Cerebellar nuclear complex (tissue), 1 donor: ENCODE measurements around the gene PBX3.
"Not testable (repeated sequence)": the region's sequence is repeated elsewhere in the genome, so short reads cannot be mapped to it uniquely, and the experiment has no call there.

Experiments used
- DNase-seq, 2 experiments: peaks; one replicate each; lab custom pipeline; 2025; lab: John Stamatoyannopoulos, UW

PBX3 gene

DNA sequence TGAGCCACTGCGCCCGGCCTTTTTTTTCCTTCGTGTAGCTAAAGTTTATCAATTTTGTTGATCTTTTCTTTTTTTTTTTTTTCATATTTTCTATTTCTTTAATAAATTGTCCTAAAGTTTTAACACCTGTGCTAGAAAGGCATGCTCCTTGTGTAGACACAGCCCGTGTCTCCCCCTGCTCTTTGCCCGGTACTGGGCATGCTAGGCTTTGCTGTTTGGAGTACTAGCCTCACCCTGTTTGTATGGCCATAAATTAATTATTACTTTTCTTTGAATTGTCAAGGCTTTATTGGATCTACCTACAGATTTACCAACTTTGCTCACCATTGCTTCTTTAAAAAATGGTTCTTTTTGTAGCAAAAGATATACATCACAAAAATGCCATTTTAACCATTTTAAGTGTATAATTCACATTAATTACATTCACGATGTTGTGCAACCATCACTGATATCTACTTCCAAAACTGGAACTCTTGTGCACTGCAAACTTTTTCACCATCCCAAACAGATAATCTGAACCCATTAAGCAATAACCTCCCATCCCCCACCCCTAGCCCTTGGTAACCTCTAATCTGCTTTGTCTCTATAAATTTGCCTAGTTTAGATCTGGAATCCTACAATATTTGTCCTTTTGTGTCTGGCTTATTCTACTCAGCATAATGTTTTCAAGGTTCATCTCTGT lies 31.5 kb downstream of the PBX3 start:
- not testable (repeated sequence) for DNase-seq

DNA sequence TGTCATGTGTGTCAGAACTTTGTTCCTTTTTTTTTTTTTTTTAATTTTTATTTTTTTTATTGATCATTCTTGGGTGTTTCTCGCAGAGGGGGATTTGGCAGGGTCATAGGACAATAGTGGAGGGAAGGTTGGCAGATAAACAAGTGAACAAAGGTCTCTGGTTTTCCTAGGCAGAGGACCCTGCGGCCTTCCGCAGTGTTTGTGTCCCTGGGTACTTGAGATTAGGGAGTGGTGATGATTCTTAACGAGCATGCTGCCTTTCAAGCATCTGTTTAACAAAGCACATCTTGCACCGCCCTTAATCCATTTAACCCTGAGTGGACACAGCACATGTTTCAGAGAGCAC lies 32.0 kb downstream of the PBX3 start:
- not testable (repeated sequence) for DNase-seq

DNA sequence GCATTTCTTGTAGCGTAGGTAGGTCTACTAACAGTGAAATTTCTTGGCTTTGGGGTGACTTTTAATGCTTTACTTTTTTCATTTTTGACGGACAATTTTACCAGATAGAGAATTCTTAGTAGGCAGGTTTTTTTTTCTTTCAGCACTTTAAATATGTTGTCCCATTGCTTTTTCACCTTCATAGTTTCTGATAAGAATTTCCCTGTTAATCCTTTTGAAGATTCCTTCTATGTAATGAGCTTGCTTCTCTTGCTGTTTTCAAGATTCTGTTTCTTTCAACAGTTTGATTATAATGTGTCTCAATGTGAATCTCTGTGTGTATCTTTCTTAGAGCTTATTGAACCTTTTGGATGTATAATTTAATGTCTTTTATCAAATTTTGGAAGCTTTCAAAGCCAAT lies 35.5 kb downstream of the PBX3 start:
- no peak for DNase-seq

DNA sequence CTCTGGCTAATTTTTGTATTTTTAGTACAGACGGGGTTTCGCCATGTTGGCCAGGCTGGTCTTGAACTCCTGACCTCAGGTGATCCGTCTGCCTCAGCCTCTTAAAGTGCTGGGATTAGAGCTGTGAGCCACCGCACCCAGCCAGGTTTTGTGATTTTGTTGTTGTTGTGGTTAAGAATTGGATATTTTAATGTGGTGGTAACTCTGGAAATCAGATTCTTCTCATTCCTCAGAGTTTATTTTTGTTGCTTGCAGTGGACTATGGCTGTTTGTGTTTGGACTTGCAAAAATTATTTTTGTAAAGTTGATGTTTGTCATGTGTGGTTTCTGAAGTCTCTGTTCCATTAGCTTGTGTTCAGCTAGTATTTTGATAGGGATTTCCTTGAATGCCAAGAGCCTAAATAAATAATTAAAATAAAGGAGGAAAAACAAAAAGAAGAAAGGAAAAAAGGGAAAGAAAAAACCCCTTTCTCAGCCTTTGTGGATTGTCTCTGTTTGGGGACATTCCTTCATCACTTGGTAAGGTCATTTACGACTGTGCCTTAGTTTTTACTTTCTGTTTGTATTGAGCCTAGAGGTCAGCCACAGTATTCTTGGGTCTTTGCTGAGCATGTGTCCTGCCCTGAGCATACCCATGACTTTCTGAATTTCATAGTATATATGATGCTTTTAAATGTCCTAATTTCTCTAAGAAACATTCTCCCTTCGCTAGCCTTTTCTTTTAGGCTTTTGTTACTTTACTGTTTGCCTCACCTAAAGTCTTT lies 37.3 kb downstream of the PBX3 start:
- DNase-seq, result no peak

DNA sequence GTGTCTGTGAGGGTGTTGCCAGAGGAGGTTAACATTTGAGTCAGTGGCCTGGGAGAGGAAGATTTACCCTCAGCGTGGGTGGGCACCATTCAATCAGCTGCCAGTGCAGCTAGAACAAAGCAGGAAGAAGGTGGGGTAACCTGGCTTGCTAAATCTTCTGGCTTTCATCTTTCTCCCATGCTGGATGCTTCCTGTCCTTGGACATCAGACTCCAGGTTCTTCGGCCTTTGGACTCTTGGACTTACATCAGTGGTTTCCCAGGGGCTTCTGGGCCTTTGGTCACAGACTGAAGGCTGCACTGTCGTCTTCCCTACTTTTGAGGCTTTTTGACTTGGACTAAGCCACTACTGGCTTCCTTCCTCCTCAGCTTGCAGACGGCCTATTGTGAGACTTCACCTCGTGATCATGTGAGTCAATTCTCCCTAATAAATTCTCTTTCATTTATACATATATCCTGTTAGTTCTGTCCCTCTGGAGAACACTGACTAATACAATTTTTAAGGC lies 38.1 kb downstream of the PBX3 start:
- no peak for DNase-seq

DNA sequence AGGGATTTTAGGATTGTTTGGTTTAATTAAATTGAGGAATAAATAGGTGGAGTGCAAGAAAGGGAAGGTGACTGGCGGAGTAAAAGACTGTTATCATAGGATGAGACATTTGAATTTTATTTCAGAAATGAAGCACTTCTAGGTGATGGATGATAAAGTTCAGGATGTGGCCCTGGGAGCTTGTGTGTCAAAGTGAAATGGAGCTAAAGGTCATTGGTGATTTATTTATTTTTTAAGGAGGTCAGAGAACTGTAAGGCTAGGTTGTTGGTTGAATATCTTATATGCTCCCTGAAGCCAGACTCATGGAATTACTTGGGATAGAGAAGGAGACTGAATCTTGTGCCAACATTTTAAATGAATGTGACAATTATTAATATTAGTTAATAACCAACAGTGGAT lies 40.5 kb downstream of the PBX3 start:
- no peak for DNase-seq

DNA sequence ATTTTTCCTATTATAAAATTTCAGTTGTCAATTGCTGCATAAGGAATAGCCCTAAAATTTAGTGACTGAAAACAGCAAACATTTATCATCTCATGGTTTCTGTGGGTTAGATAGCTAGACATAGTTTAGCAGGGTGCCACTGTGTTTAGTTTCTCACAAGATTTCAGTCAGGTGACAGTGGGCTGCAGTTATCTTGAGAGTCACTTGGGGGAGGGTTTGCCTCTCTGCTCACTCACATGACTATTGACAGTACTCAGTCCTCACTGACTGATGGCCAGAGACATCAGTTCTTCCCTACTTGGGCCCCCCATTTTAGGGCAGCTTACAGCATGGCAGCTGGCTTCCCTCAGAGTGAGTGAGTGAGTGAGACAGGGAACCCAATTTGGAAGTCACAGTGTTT lies 42.0 kb downstream of the PBX3 start:
- DNase-seq, result no peak

DNA sequence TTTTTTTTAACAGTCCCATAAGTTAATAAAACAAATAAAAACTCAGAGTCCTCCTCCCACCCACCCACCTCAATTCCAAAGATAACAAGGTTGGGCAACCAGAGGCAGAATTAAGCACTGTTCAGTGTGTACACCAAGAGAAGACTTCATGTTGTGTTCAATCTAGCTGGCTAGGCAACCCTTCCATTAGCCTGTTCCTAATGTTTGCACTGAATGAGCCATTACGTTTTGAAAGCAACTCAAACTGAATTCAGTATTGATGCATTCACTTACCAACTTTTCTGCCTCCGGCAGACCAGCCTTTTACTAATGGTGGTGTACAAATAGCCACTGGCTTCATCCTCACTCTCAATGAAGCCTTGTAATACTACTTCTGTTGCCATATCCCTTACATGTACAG lies 47.5 kb downstream of the PBX3 start:
- no peak for DNase-seq

DNA sequence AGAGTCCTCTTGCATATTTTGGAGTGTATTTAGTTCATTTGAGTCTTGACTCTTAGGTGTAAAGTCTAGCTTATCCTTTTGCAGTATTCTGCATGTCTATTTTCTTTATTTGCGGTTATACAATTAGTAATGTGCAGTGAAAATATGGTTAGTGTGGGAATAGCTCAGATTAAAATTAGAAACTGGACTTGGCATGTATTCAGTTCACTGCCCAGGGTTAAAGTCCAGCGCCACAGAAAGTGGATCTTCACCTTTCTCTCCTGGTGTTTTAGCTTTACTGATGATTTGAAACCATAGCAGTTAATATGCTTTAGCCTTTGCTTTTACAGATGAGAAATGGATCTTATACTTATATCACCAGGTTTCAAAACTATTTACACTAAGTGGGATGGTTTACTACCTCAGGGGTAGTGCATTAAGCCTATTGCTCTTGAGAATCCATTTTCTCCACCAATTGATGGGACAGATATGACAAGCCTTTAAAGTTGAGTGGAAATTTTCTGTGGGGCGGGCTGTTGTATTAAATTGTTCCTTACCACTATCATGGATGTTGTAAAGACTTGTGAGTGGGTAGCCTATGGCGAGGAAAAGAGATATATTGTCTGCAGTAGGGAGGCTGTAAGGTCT lies 48.9 kb downstream of the PBX3 start:
- DNase-seq, result no peak

DNA sequence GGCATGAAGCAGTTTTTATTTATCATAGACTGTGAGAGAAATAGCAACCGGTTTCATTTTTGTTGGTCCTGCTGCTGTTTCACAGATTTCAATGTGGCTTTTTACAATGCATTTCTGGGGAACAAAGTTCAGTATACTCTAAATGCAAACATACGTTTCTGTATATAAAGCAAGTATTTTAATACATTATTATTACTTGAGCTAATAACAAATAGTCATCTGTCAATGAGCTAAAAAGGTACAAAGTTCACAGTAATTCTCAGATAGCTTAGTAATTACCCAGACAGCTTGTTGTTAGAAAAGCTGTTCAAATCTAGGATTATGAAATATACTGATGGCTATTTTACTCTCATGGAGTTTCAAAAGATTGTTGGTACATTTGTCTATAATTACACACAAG lies 50.8 kb downstream of the PBX3 start:
- DNase-seq, result no peak

DNA sequence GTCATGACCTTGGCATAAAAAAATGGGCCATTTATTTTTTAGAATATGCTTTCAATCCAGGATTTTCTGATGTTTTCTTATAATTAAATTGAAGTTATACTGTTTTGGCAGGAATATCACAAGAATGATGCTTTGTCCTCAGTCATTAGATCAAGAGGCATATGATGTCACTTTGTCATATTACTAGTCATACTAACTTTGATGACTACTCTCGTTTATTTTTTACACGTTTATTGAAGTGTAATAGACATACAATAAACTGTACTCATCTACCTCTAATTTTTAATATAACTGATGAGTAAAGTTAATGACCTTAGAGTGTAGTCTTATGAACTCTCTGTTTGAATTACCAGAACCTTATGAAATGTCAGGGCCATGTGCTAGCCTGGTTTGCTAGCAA lies 56.4 kb downstream of the PBX3 start:
- no peak for DNase-seq

DNA sequence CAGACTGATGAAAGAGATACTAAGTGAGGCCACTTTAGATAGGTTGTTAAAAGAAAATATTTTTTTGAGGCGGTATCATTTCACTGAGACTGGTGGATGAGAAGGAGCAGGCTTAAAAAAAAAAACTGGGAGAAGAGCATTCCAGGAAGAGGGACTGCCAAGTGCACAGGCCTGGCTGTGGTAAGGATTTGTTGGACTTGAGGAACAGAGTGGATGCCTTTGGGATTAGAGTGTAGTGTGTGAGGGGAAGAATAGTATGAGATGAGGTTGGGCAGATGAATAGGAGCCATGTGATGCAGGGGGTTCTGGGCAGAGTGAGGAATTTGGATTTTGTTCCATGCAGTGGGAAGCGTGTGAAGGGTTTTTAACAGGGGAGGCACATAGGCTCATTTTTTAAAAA lies 57.9 kb downstream of the PBX3 start:
- DNase-seq, result no peak

DNA sequence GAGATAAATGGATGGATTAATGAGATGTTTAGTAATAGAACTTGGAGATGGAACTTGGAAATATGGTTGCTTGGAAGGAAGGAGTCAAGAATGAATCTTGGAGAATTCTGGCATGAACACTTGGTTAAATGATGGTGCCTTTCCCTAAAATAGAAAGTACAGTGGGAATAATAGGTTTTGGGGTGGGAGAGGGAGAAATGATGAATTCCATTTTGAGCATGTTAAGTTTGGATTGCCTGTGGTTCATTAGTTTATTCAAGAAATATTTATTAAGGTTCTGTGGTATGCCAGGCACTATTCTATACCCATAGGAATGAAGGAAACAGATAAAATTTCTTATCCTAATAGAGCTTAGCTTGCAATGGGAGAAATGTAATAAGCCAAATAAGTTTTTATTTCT lies 58.4 kb downstream of the PBX3 start:
- DNase-seq, result no peak

DNA sequence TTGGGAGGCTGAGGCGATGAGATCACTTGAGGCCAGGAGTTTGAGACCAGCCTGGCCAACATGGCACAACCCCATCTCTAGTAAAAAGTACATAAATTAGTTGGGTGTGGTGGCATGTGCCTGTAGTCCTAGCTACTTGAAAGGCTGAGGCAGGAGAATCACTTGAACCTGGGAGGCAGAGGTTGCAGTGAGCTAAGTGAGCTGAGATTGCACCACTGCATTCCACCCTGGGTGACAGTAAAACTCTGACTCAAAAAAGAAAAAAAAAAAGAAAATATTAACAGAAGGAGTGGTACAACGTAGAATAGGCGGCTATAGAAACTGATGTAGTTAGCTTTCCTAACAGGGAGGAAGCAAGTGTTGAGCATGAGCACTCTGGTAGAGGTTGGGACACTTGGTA lies 59.9 kb downstream of the PBX3 start:
- no peak for DNase-seq

DNA sequence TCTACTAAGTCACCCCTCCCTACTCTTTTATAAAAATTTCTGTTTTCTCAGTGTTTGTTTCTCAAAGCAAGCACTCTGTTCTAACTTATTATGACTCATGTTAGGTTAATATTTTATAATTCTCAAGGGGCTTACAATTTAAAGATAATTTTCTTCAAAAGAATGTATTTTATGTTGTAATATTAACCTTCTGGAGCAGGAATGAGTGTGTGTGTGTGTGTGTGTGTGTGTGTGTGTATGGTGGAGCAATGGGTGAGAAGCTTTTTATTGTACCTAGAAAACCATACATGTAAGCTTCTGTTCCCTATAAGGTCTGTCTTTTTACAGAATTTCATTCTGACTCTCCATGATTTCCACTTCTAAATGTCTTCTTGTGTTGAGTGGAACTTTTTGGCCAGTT lies 63.0 kb downstream of the PBX3 start:
- no peak for DNase-seq

DNA sequence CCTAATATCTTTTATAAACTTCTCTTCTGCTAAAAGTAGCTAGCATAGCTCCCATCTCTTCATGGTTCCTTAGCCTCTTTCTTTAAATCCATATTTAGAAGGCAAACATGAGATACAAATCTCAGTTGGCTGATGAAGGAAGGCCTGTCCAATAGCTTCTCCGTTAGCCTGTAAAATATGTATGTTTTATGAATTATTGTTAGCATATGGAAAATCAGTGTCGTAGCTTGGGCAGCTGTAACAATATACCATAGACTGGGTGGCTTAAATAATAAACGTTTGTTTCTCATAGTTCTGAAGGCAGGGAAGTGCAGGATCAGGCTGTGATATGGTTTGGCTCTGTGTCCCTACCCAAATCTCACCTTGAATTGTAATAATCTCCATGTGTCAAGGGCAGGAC lies 63.8 kb downstream of the PBX3 start:
- DNase-seq, result no peak

DNA sequence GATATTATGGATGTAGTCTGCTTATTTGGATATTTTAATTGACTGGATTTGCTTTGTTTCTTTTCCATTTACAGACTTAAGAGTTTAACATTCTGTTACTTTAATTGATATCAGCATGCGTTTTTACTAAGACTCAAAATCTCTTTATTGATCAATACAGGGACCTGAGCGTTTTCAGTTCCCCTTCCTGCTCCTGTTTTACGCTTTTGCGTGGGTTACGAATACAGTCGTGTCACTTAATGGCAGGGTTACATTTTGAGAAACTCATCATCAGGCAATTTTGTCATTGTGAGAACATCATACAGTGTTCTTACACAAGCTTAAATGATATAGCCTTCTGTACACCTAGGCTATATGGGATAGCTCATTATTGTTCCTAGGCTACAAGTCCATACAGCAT lies 65.2 kb downstream of the PBX3 start:
- no peak for DNase-seq

DNA sequence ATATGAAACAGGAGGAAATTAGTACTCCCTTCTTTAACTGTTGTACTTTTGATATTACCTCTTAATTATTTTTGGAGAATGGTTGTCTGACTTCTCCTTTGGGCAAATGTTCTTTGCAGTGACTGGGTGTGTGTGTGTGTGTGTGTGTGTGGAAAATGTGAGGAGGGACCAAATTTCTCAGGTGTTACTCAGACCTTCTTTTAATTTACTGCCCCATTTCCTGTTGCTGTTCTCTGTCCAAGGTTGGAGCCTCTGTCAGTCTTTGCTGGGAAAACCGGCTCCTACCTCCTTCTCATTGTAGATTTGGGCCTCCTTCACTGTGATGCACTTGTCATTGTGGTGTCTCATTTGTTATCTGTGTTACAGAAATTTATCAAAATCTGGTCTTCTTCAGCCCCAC lies 68.4 kb downstream of the PBX3 start:
- DNase-seq, result no peak

DNA sequence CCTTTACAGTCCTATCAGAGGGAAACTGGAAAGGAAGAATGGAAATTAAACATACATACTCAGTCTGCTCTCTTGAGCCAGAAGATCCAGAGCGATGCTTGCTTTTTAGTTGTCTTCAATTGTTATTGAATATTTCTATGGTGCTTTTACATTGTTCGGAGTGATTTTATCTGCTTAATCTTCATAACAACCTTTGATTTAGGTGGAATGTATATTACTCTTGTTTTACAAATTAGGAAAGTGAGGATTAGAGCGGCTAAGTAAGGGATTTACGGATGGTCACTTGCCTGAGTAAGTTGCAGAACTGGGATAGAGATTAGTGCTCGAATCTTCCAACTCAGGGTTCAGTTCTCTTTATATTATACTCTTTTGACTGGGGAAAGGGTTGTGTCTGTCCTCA lies 69.1 kb downstream of the PBX3 start:
- no peak for DNase-seq

DNA sequence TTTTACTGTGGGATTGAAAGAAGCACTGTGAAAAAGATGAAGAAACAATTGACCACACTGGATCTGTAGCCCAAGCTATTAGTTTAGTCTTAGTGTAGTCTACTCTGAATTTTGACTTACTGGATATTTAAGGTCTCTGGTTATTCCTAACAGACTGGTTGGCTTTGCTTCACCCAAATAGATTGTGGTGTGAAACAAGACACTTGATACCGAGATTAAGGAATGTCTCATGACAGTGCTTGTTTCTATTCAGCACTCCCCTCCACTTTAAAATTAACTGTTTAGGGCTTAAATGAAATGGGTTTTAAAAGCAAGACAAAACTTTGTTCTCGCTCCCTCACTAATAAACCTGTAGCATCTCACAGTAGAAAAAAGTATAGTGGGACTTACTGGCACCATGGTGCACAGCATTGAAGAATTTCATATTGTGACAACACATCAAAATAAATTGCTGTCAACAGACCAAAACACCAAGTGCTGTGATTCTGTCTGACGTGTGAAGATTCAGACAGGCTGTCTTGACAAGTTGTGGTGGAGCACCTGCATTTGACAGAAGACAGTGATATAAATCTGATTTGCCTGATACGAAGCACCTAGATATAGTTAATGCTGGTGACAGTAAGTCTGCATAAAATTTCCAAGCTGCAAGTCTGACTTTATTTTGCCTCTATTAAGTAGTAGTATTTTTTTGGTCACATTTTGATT lies 73.1 kb downstream of the PBX3 start:
- no peak for DNase-seq

DNA sequence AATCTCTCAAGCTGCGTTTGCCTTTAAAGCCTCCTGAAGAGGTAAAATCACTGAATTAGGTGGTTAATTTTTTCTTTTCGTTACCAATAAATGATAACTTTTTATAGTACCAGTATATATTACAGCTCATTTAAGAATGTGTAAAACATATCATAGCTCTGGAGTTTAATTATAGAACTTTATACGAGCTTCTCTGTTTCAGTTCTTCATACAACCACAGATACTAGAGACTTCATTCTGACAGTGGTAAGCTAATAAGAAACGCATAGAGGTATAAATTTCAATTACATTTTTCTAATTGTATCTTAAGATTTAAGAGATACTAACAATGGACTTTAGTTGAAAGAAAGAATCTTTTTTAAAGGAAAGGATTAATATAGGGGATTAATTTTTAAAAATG lies 73.9 kb downstream of the PBX3 start:
- DNase-seq, result no peak

DNA sequence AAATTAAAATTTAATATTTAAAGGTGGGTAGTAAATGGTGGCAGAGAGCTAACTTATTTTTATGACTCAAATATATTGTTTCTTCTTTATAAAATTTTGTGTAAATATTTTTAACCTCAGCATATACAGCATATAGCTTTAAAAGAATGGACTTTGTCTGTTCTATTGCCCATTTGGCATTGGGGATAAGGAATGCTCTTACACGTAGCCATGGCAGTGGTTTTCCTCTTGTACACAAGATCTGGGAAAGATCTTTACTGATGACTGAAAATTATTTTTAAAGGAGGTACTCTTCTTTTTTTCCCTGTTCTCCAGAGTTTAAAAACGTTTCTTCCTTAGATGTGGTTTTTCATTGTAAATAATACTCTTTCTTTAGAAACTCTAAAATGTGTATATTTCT lies 75.0 kb downstream of the PBX3 start:
- DNase-seq, result no peak

DNA sequence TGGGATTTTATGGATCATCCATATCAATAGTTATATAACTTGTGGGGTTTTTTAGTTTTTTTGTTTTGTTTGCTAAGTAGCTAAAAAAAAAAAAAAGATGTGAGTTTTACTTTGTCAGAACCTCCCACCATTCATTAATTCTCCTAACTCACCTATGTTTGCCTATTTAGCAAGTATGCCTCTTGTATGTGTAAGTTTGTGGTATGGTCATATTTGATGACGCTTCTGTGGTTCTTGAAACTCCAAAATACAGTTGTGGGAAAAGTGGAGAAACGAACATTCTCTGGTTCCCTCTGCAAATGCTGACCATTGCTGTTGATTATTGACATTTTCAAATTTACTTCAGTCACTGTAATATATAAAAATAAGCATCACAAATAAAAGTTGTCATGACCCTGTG lies 75.7 kb downstream of the PBX3 start:
- no peak for DNase-seq
